Sigmoid colon (tissue), 4 donors: ENCODE measurements around the gene OR10A4.

Experiments
- CTCF ChIP-seq, 4 experiments: fragments of 450-650 bp in 3 of 4; fragments of 200-600 bp in 1 of 4; IDR thresholded peaks; one replicate each; pipeline ENCODE4 v1.5.1; 2016 to 2019; ENCODE audit warnings: antibody characterized with exemption in 4 of 4, mild to moderate bottlenecking in 3 of 4, moderate library complexity in 2 of 4
- EP300 ChIP-seq, 4 donors: sonication (generic); formaldehyde crosslinking; IDR thresholded peaks; one replicate each; pipeline ENCODE4 v1.6.1; 2017; ENCODE audit warnings: antibody characterized with exemption in 4 of 4
- POLR2A ChIP-seq, 2 donors: fragments of 450-650 bp; IDR thresholded peaks; one replicate each; pipeline ENCODE4 v1.6.1; 2016; ENCODE audit warnings: antibody characterized with exemption in 2 of 2, mild to moderate bottlenecking in 2 of 2, moderate library complexity in 2 of 2
- POLR2AphosphoS5 ChIP-seq, 4 donors: sonication (generic); formaldehyde crosslinking; IDR thresholded peaks; one replicate each; pipeline ENCODE4 v1.6.1; 2017; ENCODE audit warnings: antibody characterized with exemption in 4 of 4

GRCh38 chr11:6862961-6863360, 13.5 kb upstream of the OR10A4 start, which contains the start of gene OR10A2:
- TF ChIP-seq POLR2AphosphoS5 (IDR thresholded peaks at IDR 0.05) (no peak), CTCF (IDR thresholded peaks at IDR 0.05) (no peak), EP300 (IDR thresholded peaks at IDR 0.05) (no peak), POLR2A (IDR thresholded peaks at IDR 0.05) (no peak)
